ENCODE results near the gene CADPS.

CADPS gene

DNA sequence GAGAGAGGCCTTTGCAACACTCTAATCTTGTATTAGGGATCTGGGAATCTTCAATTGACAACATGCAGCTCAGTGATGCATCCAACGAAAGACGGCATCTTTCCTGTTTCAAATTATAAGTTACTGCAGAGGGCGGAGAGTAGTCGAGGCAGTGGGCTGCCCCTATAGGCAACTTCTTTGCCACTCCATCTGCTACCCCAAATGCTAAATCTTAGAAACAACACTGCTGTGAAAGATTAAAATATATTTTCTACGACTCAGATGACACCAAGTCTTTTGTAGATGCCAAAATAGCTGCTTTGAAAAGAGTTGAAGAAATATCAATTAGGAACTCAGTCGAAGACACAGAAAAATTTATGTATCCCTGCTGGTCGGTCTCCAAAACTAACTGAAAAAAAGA, 340.9 kb downstream of the CADPS start:
- Histone ChIP-seq H3K4me3 (replicated peaks; ENCODE audit: low read depth, low read length) (no peak overlapping the region), H3K36me3 (ENCODE audit: control insufficient read depth, insufficient read depth, low read length) (no peaks in the 10 kb centered on the region), H3K27me3 (replicated peaks; ENCODE audit: control insufficient read depth, insufficient read depth, low read length) (no peaks in the 10 kb centered on the region; the same call in 1 of the 2 replicates)
- TF ChIP-seq, protein P1, sequence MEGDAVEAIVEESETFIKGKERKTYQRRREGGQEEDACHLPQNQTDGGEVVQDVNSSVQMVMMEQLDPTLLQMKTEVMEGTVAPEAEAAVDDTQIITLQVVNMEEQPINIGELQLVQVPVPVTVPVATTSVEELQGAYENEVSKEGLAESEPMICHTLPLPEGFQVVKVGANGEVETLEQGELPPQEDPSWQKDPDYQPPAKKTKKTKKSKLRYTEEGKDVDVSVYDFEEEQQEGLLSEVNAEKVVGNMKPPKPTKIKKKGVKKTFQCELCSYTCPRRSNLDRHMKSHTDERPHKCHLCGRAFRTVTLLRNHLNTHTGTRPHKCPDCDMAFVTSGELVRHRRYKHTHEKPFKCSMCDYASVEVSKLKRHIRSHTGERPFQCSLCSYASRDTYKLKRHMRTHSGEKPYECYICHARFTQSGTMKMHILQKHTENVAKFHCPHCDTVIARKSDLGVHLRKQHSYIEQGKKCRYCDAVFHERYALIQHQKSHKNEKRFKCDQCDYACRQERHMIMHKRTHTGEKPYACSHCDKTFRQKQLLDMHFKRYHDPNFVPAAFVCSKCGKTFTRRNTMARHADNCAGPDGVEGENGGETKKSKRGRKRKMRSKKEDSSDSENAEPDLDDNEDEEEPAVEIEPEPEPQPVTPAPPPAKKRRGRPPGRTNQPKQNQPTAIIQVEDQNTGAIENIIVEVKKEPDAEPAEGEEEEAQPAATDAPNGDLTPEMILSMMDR (IDR thresholded peaks at IDR 0.05; ENCODE audit: insufficient read depth, low read length, poor library complexity, severe bottlenecking), result no peak
- DNase-seq (ENCODE audit: extremely low read depth, insufficient read length), result no peak

DNA sequence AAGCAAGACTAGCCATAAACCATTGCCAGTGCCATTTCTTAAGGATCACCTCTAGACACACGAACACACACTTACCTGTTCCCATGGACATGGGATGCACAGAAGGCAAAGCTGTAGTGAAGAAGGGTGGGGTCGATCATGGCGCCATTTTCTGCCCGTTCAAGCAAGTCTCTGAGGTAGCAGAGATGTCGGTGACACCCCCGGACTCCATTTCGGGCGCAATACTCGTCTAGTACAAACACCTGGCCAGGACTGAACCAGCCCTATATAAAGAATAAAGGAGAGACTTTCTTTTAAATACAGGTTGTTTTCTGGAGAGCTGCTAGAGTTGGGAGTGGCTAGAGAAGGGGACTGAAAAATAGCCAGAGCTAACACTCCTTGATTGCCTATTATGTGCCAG, 342.4 kb downstream of the CADPS start:
- no peak overlapping the region for H3K4me3 ChIP-seq (replicated peaks; ENCODE audit: low read depth, low read length)
- no peak for DNase-seq (ENCODE audit: extremely low read depth, insufficient read length)
- no peaks in the 10 kb centered on the region for H3K36me3 ChIP-seq (ENCODE audit: control insufficient read depth, insufficient read depth, low read length)
- TF ChIP-seq, protein P1 (IDR thresholded peaks at IDR 0.05; ENCODE audit: insufficient read depth, low read length, poor library complexity, severe bottlenecking), result no peak
- H3K27me3 ChIP-seq (replicated peaks; ENCODE audit: control insufficient read depth, insufficient read depth, low read length), result no peaks in the 10 kb centered on the region; the same call in 1 of the 2 replicates

GRCh38 chr3:62531981-62532380, 343.2 kb downstream of the CADPS start:
- no peak for DNase-seq (ENCODE audit: extremely low read depth, insufficient read length)
- Histone ChIP-seq H3K36me3 (ENCODE audit: control insufficient read depth, insufficient read depth, low read length) (no peaks in the 10 kb centered on the region), H3K27me3 (replicated peaks; ENCODE audit: control insufficient read depth, insufficient read depth, low read length) (no peaks in the 10 kb centered on the region), H3K4me3 (replicated peaks; ENCODE audit: low read depth, low read length) (no peak overlapping the region)
- TF ChIP-seq, protein P1 (IDR thresholded peaks at IDR 0.05; ENCODE audit: insufficient read depth, low read length, poor library complexity, severe bottlenecking), result no peak

GRCh38 chr3:62531493-62531892, 343.7 kb downstream of the CADPS start:
- DNase-seq (ENCODE audit: extremely low read depth, insufficient read length), result no peak
- no peaks in the 10 kb centered on the region for H3K27me3 ChIP-seq (replicated peaks; ENCODE audit: control insufficient read depth, insufficient read depth, low read length)
- H3K4me3 ChIP-seq (replicated peaks; ENCODE audit: low read depth, low read length), result no peak overlapping the region
- TF ChIP-seq, protein P1 (IDR thresholded peaks at IDR 0.05; ENCODE audit: insufficient read depth, low read length, poor library complexity, severe bottlenecking), result no peak
- H3K36me3 ChIP-seq (ENCODE audit: control insufficient read depth, insufficient read depth, low read length), result no peaks in the 10 kb centered on the region

DNA sequence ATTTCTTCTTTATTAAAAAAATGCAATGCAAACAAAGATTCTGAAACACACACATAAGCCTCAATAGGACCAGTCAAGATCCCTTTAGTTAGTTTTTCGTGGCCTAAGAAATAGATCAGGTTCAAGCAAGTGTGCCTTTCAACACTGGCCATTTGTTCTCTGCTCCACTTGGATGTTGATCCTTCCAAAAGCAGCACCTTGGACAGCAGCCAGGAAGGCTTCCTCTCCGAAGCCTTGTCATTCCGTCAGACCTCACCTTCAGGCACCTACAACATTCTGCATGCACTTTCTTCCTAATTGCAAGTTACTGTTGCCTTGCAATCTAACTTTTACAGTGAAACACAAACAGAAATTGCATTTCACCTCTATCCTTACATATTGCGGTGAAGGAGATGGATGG, 346.0 kb downstream of the CADPS start:
- H3K4me3 ChIP-seq (replicated peaks; ENCODE audit: low read depth, low read length), result no peak overlapping the region
- H3K36me3 ChIP-seq (ENCODE audit: control insufficient read depth, insufficient read depth, low read length), result no peaks in the 10 kb centered on the region
- DNase-seq (ENCODE audit: extremely low read depth, insufficient read length), result no peak
- H3K27me3 ChIP-seq (replicated peaks; ENCODE audit: control insufficient read depth, insufficient read depth, low read length), result no peaks in the 10 kb centered on the region
- TF ChIP-seq, protein P1 (IDR thresholded peaks at IDR 0.05; ENCODE audit: insufficient read depth, low read length, poor library complexity, severe bottlenecking), result no peak

DNA sequence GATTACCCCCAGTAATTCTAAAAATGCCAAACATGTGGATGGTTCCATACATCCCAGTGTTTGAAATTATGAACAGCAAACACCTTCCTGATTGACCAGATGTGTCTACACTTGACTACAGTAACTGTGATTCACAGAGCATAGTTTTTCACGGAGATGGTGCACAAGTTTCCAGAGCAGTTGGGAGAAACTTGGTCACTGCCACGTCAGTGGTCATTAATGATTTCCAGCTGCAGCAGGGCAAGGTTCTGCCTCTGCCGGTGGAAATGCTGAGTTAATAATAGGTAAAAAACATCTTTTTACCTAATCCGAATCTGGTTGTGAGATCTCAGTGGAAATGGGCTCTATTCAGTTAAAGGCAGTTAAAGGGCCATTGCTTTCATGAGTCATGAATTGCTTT, 347.7 kb downstream of the CADPS start:
- no peaks in the 10 kb centered on the region for H3K36me3 ChIP-seq (ENCODE audit: control insufficient read depth, insufficient read depth, low read length)
- TF ChIP-seq, protein P1 (IDR thresholded peaks at IDR 0.05; ENCODE audit: insufficient read depth, low read length, poor library complexity, severe bottlenecking), result no peak
- peaks cover 1% of the 10 kb centered on the region; the same call in 1 of the 2 replicates for H3K27me3 ChIP-seq (replicated peaks; ENCODE audit: control insufficient read depth, insufficient read depth, low read length)
- H3K4me3 ChIP-seq (replicated peaks; ENCODE audit: low read depth, low read length), result no peak overlapping the region
- no peak for DNase-seq (ENCODE audit: extremely low read depth, insufficient read length)

All from GM06990 (cell line).